Measurements from ENCODE around the gene PHYKPL.

The PHYKPL gene

DNA sequence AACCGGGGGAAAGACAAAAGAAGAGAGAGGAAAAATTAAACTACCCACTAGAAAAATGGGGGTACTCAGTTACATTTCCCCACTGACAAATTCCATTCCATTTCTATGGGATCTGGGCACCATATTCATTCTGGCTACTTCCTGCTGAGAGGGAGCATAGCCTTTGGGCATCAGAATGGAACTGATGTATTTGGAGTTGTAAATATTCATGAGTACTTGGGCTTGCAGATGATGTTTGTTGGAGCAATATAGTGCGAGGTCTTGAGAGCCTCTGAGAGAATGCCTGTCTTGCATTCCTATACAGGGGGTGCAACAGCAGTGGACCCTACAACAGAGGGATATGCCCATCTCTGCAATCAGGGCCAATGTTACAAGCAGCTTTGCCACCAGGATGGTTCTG is 62.1 kb downstream of the PHYKPL start:
- H3K4me3 ChIP-seq (ENCODE audit: control insufficient read depth, low read depth, low read length): no peak overlapping the region
- TF ChIP-seq, protein P1, sequence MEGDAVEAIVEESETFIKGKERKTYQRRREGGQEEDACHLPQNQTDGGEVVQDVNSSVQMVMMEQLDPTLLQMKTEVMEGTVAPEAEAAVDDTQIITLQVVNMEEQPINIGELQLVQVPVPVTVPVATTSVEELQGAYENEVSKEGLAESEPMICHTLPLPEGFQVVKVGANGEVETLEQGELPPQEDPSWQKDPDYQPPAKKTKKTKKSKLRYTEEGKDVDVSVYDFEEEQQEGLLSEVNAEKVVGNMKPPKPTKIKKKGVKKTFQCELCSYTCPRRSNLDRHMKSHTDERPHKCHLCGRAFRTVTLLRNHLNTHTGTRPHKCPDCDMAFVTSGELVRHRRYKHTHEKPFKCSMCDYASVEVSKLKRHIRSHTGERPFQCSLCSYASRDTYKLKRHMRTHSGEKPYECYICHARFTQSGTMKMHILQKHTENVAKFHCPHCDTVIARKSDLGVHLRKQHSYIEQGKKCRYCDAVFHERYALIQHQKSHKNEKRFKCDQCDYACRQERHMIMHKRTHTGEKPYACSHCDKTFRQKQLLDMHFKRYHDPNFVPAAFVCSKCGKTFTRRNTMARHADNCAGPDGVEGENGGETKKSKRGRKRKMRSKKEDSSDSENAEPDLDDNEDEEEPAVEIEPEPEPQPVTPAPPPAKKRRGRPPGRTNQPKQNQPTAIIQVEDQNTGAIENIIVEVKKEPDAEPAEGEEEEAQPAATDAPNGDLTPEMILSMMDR (IDR thresholded peaks at IDR 0.05; ENCODE audit: control insufficient read depth, insufficient read depth, low read depth, low read length, missing control alignments): no peak
- no peak for DNase-seq (ENCODE audit: low read depth)

DNA sequence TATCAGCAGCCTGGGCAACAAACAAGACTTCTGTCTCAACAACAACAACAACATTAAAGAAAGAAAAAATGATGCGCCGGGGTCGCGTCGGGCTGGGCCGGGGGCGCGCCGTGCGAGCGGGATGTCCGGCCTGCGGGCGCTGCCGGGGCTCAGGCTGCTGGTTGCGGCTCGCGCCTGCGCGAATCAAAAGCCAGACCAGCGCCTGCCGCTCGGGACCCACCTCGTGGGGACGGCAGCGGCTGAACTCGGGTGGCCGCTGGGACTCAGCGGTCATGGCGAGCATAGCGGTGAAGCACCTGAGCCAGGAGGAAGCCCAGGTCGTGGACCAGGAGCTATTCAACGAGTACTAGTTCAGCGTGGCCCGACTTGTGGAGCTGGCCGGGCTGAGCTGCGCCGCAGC is 67.0 kb downstream of the PHYKPL start:
- H3K4me3 ChIP-seq (ENCODE audit: control insufficient read depth, low read depth, low read length): no peak overlapping the region
- no peak for DNase-seq (ENCODE audit: low read depth)
- TF ChIP-seq, protein P1 (IDR thresholded peaks at IDR 0.05; ENCODE audit: control insufficient read depth, insufficient read depth, low read depth, low read length, missing control alignments): no peak

DNA sequence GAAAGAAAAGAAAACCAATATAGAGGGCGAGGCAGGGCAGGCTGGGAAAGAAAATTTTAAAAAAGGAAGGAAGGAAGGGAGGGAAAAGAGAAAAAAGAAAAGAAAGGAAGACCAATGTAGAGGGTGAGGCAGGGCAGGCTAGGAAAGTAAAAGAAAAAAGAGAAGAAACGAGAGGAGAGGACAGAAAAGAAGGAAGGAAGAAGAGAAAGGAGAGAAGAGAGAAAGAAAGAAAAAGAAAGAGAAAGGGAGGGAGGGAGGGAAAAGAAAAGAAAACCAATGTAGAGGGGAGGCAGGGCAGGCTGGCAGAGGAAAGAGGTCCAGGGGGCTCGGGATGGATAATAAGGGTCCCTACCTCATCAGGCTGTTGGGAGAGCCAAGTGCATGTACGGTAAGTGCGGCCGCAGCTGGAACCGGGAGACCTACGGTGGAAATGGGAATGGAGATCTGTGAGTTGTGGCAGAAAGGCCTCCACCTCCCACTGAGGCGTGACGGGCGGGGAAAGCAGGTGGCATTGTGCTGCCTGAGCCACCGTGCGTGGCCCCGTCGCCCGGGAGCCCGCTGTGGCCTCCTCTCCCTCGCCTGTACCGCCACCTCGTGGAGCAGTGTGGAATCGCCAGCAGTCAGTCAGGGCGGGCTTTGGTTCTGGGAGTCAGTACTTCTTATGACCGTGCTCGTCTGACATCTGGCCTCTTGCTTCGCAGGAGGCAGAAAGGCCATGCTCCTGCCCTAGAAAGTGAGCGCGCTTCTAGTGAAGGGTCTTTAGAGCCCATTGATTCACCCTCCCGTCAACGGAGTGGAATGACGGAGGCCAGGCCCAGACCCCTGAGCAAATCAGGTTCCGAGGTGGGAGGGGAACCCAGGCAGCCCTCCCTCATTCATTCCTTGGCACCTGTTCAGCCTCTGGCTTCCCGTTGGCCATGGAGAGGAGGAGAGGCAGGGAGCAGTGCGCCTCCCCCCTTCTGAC is 68.5 kb downstream of the PHYKPL start:
- DNase-seq (ENCODE audit: low read depth): no peak
- H3K4me3 ChIP-seq (ENCODE audit: control insufficient read depth, low read depth, low read length): peak overlapping the region; percentile 19
- TF ChIP-seq, protein P1 (IDR thresholded peaks at IDR 0.05; ENCODE audit: control insufficient read depth, insufficient read depth, low read depth, low read length, missing control alignments): peak; percentile 99

DNA sequence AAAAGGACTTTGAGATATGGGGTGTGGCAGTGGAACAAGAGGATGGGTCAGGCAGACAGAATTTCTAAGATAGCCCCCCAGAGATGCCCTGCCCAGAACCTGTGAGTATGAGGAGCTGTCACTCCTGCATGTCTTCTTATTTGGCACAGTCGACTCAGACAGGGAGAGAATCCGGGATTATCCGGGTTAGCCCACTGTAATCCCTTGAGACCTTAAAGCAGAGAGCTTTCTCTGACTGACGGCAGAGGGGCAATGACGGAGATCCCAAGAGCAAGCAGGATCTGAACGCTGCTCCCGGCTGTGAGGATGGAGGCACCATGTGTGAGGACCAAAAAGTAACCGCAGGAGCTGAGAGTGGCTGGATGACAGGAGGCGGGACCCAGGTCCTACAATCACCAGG is 70.1 kb downstream of the PHYKPL start:
- TF ChIP-seq, protein P1 (IDR thresholded peaks at IDR 0.05; ENCODE audit: control insufficient read depth, insufficient read depth, low read depth, low read length, missing control alignments): no peak
- DNase-seq (ENCODE audit: low read depth): no peak
- H3K4me3 ChIP-seq (ENCODE audit: control insufficient read depth, low read depth, low read length): no peak overlapping the region

DNA sequence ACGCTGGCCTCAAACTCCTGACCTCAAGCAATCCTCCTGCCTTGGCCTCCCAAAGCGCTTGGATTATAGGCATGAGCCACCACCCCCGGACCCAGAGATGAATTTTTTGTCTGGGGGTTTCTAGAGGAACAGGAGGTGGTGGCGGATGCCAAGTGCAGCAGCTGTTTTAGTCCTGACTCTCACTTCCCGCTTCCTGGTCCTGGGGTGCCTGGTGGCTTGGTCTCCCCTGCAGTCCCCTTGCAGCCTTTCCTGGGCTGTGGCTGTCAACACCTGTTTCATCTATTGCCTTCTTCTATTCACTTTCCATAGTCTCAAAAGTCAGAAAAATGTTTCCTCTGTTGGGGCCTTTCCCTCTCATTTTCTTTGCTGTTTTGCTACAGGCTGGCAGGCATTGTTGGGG is 72.4 kb downstream of the PHYKPL start:
- TF ChIP-seq, protein P1 (IDR thresholded peaks at IDR 0.05; ENCODE audit: control insufficient read depth, insufficient read depth, low read depth, low read length, missing control alignments): no peak
- H3K4me3 ChIP-seq (ENCODE audit: control insufficient read depth, low read depth, low read length): no peak overlapping the region
- no peak for DNase-seq (ENCODE audit: low read depth)

Measured in AG09309 (cell line).